Measurements from ENCODE around the gene LPGAT1. TPM values are rescaled to one million over a fixed set of nuclear protein-coding genes. Genes with fewer than 3 reads are reported as not detected.
"Not testable (repeated sequence)": the region's sequence is repeated elsewhere in the genome, so short reads cannot be mapped to it uniquely, and the experiment has no call there.

LPGAT1 gene
- total RNA-seq, 1 donor from 2014 or later: 73.2 TPM

DNA sequence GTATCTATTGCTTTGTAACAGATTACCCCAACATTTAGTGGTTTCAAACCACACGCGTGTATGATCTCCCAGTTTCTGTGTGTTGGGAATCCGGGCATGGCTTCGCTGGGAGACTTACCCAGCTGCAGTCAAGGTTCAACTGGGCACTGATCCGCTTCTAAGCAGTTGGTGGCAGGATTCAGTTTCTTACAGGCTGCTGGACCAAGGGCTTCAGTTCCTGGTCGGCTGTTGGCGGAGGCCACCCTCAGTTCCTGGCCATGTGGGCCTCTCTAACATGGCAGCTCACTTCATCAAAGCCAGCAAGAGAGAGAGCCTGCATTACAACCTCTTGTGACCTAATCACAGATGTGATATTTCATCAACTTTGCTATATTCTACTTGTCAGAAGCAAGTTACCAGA lies 101.3 kb downstream of the LPGAT1 start:
- Mint-ChIP-seq H3K27ac (ENCODE audit: unreplicated experiment) (no peak overlapping the region), H3K4me1 (ENCODE audit: low read depth, unreplicated experiment) (peaks cover 4% of the 10 kb centered on the region), H3K9me3 (ENCODE audit: unreplicated experiment) (peaks cover 3% of the 10 kb centered on the region), H3K4me3 (ENCODE audit: unreplicated experiment) (no peak overlapping the region), H3K36me3 (ENCODE audit: unreplicated experiment) (no peaks in the 10 kb centered on the region), H3K27me3 (ENCODE audit: unreplicated experiment) (peaks cover 1% of the 10 kb centered on the region)
- TF ChIP-seq, protein P1, sequence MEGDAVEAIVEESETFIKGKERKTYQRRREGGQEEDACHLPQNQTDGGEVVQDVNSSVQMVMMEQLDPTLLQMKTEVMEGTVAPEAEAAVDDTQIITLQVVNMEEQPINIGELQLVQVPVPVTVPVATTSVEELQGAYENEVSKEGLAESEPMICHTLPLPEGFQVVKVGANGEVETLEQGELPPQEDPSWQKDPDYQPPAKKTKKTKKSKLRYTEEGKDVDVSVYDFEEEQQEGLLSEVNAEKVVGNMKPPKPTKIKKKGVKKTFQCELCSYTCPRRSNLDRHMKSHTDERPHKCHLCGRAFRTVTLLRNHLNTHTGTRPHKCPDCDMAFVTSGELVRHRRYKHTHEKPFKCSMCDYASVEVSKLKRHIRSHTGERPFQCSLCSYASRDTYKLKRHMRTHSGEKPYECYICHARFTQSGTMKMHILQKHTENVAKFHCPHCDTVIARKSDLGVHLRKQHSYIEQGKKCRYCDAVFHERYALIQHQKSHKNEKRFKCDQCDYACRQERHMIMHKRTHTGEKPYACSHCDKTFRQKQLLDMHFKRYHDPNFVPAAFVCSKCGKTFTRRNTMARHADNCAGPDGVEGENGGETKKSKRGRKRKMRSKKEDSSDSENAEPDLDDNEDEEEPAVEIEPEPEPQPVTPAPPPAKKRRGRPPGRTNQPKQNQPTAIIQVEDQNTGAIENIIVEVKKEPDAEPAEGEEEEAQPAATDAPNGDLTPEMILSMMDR (IDR thresholded peaks at IDR 0.05; ENCODE audit: partially characterized antibody, unreplicated experiment): no peak
- DNase-seq: no peak

DNA sequence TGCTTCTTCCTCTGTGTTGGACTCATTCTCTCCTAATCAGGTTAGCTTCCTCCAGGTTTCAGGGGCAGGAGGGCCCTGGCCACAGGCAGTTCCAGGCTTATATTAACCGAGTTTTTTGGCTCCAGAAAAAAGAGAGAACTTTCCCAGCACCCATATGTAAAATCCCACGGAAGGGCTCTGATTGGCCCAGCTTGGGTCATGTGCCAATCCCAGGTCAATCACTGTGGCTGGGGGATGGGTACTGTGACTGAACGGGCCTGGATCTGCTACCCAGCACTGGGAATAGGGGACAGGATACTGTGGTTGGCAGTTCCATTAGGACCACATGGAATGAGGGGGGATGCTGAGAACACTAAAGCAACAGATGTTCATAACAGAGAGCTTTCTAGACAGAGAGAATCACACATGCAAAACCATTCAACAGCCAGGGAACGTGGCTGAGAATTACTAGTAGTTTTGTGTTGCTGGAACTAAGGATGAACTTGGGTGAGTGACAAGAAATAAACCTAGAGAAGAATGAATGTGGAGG lies 104.0 kb downstream of the LPGAT1 start:
- Mint-ChIP-seq H3K4me3 (ENCODE audit: unreplicated experiment) (peak overlapping the region; percentile 23), H3K27ac (ENCODE audit: unreplicated experiment) (no peak overlapping the region), H3K9me3 (ENCODE audit: unreplicated experiment) (peaks cover 6% of the 10 kb centered on the region), H3K4me1 (ENCODE audit: low read depth, unreplicated experiment) (peaks cover 4% of the 10 kb centered on the region), H3K36me3 (ENCODE audit: unreplicated experiment) (peaks cover 5% of the 10 kb centered on the region), H3K27me3 (ENCODE audit: unreplicated experiment) (no peaks in the 10 kb centered on the region)
- no peak for DNase-seq
- TF ChIP-seq, protein P1 (IDR thresholded peaks at IDR 0.05; ENCODE audit: partially characterized antibody, unreplicated experiment): no peak

DNA sequence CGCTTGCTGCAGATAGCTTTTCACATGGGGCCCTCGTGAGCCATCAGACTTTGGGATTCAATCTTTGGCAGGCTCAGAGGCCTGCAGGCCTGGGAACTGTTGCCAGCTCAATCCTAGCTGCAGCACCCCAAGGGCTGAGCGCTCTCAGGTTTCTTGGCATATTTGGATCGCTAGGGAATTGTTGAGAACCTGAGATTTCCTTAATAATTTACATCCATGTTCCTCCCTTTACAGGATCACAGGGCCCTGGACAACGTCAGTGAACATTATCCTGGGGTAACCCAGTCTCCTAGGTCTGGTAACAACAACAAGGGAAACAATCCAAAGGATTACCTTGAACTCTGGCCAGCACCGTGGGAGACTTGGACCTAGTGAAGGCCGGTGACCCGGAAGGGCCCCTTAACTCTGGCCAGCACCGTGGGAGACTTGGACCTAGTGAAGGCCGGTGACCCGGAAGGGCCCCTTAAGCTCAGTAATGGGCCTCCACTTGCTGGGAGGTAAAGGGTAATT lies 105.8 kb downstream of the LPGAT1 start:
- H3K27ac Mint-ChIP-seq (ENCODE audit: unreplicated experiment): no peak overlapping the region
- TF ChIP-seq, protein P1 (IDR thresholded peaks at IDR 0.05; ENCODE audit: partially characterized antibody, unreplicated experiment): no peak
- no peak overlapping the region for H3K4me3 Mint-ChIP-seq (ENCODE audit: unreplicated experiment)
- no peak for DNase-seq
- H3K9me3 Mint-ChIP-seq (ENCODE audit: unreplicated experiment): peaks cover 10% of the 10 kb centered on the region
- H3K36me3 Mint-ChIP-seq (ENCODE audit: unreplicated experiment): peaks cover 10% of the 10 kb centered on the region
- peaks cover 4% of the 10 kb centered on the region for H3K4me1 Mint-ChIP-seq (ENCODE audit: low read depth, unreplicated experiment)
- H3K27me3 Mint-ChIP-seq (ENCODE audit: unreplicated experiment): no peaks in the 10 kb centered on the region

DNA sequence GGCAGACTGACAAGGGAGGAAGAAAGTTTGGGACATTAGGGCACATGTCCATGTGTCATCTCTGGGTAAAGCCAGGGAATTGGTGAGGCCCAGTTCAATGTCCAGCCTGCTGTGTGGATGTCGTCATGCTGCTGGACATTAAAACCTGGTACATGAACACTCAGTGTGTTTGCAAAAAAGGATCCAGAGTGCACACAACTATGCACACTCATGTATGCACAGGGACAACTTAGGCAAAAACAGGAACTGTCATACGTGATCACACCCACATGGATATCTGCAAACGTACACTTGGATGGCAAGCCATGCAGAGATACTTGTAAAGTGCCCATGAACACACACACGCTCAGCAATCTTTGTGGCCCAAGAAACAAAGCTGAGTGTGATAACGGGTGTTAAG lies 107.3 kb downstream of the LPGAT1 start:
- peaks cover 12% of the 10 kb centered on the region for H3K36me3 Mint-ChIP-seq (ENCODE audit: unreplicated experiment)
- TF ChIP-seq, protein P1 (IDR thresholded peaks at IDR 0.05; ENCODE audit: partially characterized antibody, unreplicated experiment): no peak
- no peaks in the 10 kb centered on the region for H3K27me3 Mint-ChIP-seq (ENCODE audit: unreplicated experiment)
- H3K4me1 Mint-ChIP-seq (ENCODE audit: low read depth, unreplicated experiment): peaks cover 4% of the 10 kb centered on the region
- H3K27ac Mint-ChIP-seq (ENCODE audit: unreplicated experiment): no peak overlapping the region
- H3K9me3 Mint-ChIP-seq (ENCODE audit: unreplicated experiment): peaks cover 10% of the 10 kb centered on the region
- H3K4me3 Mint-ChIP-seq (ENCODE audit: unreplicated experiment): no peak overlapping the region
- DNase-seq: no peak

DNA sequence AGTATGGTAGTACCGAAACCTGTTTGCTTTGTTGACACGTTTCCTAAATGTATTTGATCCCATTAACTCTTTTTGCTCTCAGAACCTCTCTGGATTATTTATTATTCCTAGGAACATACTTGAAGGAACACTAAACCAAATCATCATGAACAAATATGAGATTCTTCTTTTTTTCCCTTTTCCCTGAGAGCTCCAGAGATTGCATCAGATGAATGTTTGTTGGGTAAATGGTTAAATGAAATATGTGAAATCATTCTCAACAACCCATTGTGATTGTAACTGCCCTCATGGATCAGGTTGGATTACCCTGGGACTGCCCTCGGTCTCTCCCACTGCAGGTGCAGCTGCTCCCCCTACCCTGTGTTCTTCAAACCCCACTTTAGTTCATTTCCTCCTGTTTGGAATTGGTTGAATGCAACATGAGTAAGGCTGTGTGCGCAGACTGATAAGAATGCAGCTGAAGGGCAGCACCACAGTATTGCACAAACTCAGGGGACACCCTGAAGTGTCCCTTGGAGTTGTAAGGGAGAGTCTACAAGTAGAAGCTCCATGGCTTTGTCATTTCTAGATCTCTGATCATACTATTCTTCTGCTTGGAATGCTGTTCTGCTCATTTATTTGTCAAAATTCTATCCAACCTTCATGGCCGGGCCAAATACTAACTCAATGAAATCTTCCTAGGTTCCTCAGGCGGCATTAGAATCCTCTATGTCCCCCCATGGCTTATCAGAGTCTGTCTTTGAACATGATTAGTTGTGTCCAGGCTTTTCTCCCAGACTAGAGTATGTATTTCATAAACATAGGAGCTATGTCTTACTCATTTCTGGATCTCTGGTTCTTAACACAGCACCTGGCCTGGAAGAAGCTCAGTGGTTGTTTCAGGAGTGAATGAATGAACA lies 108.0 kb downstream of the LPGAT1 start:
- H3K4me3 Mint-ChIP-seq (ENCODE audit: unreplicated experiment): no peak overlapping the region
- TF ChIP-seq, protein P1 (IDR thresholded peaks at IDR 0.05; ENCODE audit: partially characterized antibody, unreplicated experiment): no peak
- no peak for DNase-seq
- H3K9me3 Mint-ChIP-seq (ENCODE audit: unreplicated experiment): peaks cover 10% of the 10 kb centered on the region
- H3K36me3 Mint-ChIP-seq (ENCODE audit: unreplicated experiment): peaks cover 12% of the 10 kb centered on the region
- peaks cover 4% of the 10 kb centered on the region for H3K4me1 Mint-ChIP-seq (ENCODE audit: low read depth, unreplicated experiment)
- H3K27me3 Mint-ChIP-seq (ENCODE audit: unreplicated experiment): no peaks in the 10 kb centered on the region
- H3K27ac Mint-ChIP-seq (ENCODE audit: unreplicated experiment): no peak overlapping the region

DNA sequence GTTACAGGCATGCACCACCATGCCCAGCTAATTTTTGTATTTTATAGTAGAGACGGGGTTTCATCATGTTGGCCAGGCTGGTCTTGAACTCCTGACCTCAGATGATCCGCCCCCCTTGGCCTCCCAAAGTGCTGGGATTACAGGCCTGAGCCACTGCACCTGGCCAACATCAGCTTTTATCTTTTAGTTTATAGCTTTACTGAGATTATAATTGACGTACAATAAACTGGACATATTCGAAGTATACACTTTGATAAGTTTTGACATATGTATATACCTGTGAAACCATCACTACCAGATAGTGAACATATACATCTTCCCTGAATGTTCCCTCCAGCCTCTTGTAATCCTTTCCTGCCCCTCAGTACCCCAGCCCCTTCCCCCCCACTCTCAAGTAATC lies 114.0 kb downstream of the LPGAT1 start:
- H3K36me3 Mint-ChIP-seq (ENCODE audit: unreplicated experiment); DNase-seq; H3K4me1 Mint-ChIP-seq (ENCODE audit: low read depth, unreplicated experiment); H3K27ac Mint-ChIP-seq (ENCODE audit: unreplicated experiment); H3K9me3 Mint-ChIP-seq (ENCODE audit: unreplicated experiment); H3K4me3 Mint-ChIP-seq (ENCODE audit: unreplicated experiment); H3K27me3 Mint-ChIP-seq (ENCODE audit: unreplicated experiment): not testable (repeated sequence)

All from glutamatergic neuron (in vitro differentiated cells).